Anterior cingulate cortex (tissue), 58 donors: ENCODE measurements around the gene CRHR1.

Experiments
- DNase-seq, 58 donors: peaks; one replicate each; lab custom pipeline; 2025; lab: John Stamatoyannopoulos, UW

The CRHR1 gene

DNA sequence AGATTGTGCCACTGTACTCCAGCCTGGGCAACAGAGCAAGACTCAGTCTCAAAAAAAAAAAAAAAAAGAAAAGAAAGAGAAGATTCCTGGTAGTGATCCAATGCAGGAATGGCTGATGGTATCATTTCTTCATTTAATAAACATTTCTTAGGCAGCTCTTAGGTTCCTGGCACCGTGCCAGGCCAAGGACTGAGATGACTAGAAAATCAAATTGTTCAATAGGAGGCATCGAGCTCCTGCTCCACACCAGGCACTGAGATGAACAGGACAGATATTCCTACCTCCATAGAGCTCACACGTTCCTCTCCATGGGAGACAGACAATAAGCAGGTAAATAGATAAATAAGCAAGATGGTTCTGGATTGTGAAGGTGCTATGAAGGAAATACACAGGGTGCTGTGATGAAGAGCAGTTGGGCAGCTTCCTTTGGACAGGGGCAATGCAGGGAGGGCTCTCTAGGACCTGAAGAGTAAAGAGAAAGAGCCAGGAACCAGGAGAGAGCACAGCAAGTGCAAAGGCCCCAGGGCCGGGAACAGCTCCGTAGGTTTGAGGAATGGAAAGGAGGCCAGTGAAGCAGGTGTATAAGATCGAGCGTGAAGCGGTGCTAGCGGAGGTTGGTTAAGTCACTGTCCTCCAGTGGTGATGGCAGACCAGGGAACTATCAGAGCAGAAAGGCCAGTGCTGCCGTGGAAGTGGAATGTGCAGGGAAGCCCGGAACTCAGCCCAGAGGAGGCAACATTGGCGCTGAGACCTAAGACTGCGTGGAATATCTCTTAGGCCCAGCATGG is 26.5 kb upstream of the CRHR1 start:
- DNase-seq, result peak in 1 of 58 donors; percentile 2

GRCh38 chr17:45758544-45758943 is 25.6 kb upstream of the CRHR1 start:
- DNase-seq, result no peak

- no peak for DNase-seq
Measured at GRCh38 chr17:45759761-45760160, 24.4 kb upstream of the CRHR1 start.

DNA sequence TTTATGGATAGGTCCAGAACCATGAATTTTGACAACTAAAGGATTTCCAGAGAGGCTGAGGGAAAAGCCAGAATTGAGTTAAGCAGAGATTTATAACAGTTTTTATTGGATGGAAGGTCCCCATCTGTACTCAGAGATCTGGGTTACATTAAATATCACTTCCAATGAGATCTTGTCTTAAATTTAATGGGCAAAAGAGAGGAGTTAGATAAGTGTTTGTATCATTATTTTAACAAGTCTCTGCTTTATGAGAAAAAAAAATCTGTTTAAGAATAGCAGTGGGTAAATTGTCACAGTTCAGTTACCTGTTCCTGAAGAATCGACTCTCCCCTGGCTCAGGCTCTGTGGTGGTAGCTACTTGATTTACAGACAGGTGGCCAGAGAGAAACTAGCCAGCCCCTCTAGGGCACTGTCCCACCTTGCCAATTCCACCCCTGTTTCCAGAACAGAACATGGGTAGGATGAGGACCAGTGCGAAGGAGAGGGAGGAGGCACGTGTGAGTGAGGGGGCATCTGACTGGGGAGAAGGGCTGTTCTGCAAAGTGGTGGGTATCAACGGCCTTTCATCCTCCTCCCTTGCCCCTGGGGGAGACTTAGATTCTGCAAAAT is 22.1 kb upstream of the CRHR1 start:
- DNase-seq, result no peak

DNA sequence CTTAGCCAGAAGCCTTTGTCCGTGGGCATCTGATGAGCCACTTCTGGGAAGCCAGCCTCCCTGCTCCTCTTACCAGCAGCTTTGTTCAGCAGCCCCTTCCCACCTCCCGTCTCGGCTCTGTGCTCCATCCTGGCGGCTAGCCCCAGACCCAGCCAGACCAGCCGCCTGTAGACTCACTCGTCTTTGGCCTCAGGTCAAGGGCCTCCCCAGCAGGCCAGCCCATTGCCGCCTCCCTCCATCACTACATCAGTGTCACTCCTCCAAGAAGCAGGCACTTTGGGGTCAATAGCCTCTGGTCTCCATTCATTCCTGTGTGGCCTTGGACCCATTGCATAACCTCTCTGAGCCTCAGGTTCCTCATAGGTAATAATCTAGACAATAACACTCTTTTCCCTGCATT is 20.9 kb upstream of the CRHR1 start:
- no peak for DNase-seq

DNA sequence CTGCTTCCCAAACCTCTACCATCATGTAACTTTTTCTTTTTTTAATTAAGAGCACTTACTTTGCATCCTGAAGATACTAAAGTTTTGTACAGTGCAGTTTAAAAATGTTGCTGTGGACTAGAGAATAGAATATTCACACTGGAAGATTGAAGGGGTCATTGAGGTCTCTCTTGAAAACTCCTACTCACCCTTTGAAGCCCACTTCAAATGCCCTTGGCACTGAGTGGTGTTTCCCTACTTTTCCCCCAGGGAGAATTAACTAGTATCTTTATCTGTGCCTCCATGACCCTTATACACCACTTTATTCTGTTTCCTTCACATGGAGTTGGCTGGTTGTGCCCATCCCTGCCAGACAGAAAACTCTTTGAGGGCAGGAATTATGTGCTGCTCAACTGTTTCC is 19.6 kb upstream of the CRHR1 start:
- no peak for DNase-seq

DNA sequence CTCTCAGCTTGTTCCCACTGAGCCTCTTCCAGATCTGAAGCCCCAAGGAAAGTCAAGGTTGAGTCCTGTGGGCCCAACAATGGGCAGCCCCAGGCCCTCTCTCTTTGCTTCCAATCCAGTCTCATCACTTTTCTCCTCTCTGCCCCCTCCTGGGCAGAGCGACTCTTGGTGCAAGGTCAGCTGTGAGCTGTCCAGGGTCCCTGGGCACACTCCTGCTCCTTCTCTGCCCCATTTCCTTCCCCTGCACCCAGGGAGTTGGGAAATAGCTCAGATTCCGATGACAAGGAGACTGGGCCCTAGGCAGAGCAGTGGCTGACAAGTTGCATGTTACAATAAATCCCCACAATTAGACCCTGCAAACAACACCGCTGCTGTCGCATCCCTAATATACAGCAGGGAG is 16.1 kb upstream of the CRHR1 start:
- DNase-seq, result no peak

DNA sequence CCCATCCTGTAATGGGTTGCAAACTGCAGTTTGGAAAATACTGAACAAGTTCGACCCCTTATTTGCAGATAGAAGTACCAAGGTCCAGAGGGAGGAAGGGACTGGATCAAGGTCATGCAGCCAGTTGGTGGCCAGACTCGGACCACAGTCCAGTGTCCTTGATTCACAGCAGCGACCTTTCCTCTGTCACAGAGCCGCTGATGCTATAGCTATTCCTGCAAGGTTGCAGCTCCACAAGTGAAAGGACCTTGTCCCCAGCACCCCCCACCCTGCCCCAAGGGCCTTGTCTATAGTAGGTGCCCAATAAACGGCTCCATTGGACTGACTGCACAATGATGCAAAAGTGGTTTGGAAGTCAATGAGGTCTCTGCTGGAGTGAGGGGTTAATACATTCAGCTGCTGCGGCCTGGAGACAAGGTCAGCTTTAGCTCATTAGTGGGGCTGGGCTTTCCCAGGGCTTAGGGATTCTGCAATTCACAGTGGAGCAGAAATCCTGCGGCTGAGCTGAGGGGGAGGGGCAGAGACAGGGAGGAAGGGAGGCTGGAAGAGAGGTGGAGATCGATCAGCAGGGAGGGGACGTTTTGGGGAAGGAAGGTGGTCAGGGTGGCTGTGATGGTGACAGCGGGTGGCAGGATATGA is 13.4 kb upstream of the CRHR1 start:
- no peak for DNase-seq

GRCh38 chr17:45771271-45771959 is 12.7 kb upstream of the CRHR1 start:
- DNase-seq, result no peak

GRCh38 chr17:45775148-45775547 is 9.0 kb upstream of the CRHR1 start:
- no peak for DNase-seq

DNA sequence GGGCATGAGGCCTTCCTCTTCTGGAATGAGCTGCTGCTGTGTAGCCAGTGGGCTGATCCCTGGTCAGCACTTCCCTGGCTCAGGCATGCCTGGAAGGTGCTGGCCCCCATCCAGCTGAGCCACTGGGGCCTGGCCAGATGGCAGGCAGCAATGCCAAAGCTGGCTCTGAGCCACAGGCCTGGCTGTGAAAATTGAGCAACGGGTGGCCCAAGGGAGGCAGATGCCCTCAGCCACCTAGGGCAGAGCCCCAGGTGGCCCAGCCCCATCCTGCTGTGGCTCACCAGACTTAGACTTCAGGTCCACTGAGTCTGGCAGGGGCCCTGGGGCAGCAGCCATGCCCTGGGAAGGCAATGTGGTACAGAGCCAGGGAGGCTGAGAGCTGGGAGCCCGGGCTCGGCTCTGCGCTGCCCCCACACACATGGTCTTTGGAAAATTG is 8.5 kb upstream of the CRHR1 start:
- DNase-seq, result peak in 10 of 58 donors; percentile 3 to 83 (median 17)

GRCh38 chr17:45776896-45777295 is 7.2 kb upstream of the CRHR1 start:
- no peak for DNase-seq

DNA sequence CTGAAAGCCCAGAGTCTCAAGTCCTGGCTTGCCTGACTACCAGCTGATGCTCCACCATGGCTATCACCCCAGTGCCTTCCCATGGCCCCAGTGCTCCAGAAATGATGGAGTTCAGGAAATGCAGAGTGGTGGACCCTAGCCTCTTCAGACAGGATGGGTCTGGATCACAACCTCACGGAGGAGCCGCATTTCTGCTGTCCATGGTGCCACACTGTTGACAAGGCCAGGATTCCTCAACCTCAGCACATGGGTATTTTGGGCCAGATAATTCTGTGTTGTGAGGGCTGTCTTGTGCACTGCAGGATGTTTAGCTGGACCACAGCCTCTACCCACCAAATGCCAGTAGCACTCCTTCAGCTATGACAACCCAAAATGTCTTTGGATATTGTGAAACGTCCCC is 6.7 kb upstream of the CRHR1 start:
- no peak for DNase-seq

DNA sequence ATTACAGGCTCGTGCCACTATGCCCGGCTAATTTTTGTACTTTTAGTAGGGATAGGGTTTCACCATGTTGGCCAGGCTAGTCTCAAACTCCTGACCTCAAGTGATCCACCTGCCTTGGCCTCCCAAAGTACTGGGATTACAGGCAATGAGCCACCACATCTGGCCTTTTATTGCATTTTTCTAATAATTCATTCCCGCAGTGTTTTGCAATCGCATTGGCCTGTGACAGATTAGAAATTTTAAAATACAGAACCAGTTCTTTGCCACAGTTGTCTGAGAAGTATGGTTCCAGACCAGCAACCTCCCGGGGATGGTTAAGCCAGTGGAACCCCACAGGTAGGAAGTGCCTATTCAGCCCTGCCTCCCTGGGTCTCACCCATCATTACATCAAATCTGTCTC is 3.2 kb upstream of the CRHR1 start:
- no peak for DNase-seq

GRCh38 chr17:45782889-45783592 is 1.1 kb upstream of the CRHR1 start:
- DNase-seq, result peak in 35 of 58 donors; percentile 6 to 67 (median 22)

GRCh38 chr17:45783593-45784292 is 377 bp upstream of the CRHR1 start:
- DNase-seq, result peak in 20 of 58 donors; percentile 8 to 57 (median 22)

DNA sequence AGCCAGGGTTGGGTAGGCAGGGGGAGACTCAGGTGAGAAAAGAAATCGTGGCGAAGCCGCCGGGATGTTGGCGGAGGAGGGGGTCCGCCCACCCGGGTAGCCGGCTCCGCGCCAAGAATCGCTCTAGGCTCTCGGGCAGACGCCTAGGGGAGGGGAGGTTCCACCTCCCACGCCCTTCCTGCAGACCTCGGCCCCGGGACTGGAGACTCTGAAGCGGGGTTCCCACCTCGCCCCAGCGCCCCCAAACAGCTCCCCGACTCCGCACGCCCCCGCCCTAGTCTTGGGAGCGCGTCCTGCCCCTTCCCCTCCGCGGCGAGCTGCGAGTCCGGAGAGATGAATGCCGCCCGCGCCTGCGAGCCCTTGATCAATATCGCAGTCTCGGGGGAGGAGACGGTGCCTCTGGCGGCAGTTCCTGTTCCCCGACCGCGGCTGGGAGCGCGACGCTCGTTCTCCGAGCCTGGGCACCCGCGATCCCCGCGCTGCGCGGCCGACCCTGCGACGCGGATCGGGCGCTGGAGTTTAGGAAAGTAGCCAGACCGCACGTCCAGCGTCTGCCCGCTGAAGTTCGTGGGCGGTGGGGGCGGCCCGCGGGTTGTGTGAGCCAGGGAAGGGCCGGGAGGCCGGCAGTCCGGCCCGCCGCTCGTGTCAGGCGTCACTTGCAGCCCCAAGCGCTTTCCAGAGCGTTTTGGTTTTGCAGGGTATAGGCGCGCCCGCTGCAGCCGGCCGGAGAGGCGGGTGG is 790 bp downstream of the CRHR1 start:
- DNase-seq, result peak in 6 of 58 donors; percentile 6 to 43 (median 31)

GRCh38 chr17:45785480-45786193 is 1.5 kb downstream of the CRHR1 start:
- no peak for DNase-seq
